IMR-90 (cell line): ENCODE results near the gene TAF3. TPM values are rescaled to one million over a fixed set of nuclear protein-coding genes. Genes with fewer than 3 reads are reported as not detected.
"Not testable (repeated sequence)": the region's sequence is repeated elsewhere in the genome, so short reads cannot be mapped to it uniquely, and the experiment has no call there.

ENCODE experiments used
- ATAC-seq: fragments of 200-7000 bp; cut with Tn5 transposase; 2 replicates; pipeline ENCODE4 v1.9.1; 2020; ENCODE audit warnings: low read depth, mild to moderate bottlenecking, moderate library complexity
- BruUV-seq: library from RNA; stranded (reverse); fragments of 400-500 nt; replicated peaks from 2 replicates; lab custom pipeline; 2021; lab: Mats Ljungman, UMichigan
- CTCF ChIA-PET: fragments of 300-600 bp; formaldehyde crosslinking; extraction: SDS; loops from one replicate; lab custom pipeline; 2021; ENCODE audit warnings: antibody characterized with exemption; lab: Yijun Ruan, JAX
- POLR2A ChIA-PET: fragments of 300-600 bp; sonication (Branson Sonifier 250); formaldehyde crosslinking; loops from one replicate; lab custom pipeline; 2022; ENCODE audit warnings: antibody characterized with exemption; ENCODE audit not compliant: unreplicated experiment; lab: Charles Lee
- DNase-seq: peaks from one replicate; pipeline ENCODE4 v3.0.0; 2013
- H2AFZ ChIP-seq: replicated peaks from 2 replicates; pipeline ENCODE3; 2013; ENCODE audit warnings: low read length, mild to moderate bottlenecking; ENCODE audit not compliant: poor library complexity
- H2AK5ac ChIP-seq: 2 replicates; pipeline ENCODE4 v1.6.1; 2013; ENCODE audit warnings: low read depth, low read length, inconsistent platforms
- H2AK9ac ChIP-seq: replicated peaks from 2 replicates; pipeline ENCODE3; 2013; ENCODE audit warnings: mild to moderate bottlenecking, low read depth, low read length, moderate library complexity; ENCODE audit not compliant: poor library complexity
- H2BK120ac ChIP-seq: 2 replicates; pipeline ENCODE4 v1.6.1; 2013; ENCODE audit warnings: low read depth, low read length, inconsistent platforms
- H2BK15ac ChIP-seq: 3 replicates; pipeline ENCODE4 v1.6.1; 2013; ENCODE audit warnings: low read depth, low read length, inconsistent platforms
- H2BK20ac ChIP-seq: 2 replicates; pipeline ENCODE4 v1.6.1; 2013; ENCODE audit warnings: low read depth, mild to moderate bottlenecking, inconsistent platforms, low read length, moderate library complexity
- H2BK5ac ChIP-seq: 2 replicates; pipeline ENCODE4 v1.6.1; 2013; ENCODE audit warnings: mild to moderate bottlenecking, low read depth, low read length, inconsistent platforms; ENCODE audit not compliant: poor library complexity, severe bottlenecking
- H3K14ac ChIP-seq: replicated peaks from 2 replicates; pipeline ENCODE4 v1.6.1; 2013; ENCODE audit warnings: low read depth, low read length, inconsistent platforms
- H3K18ac ChIP-seq: 2 replicates; pipeline ENCODE4 v1.6.1; 2013; ENCODE audit warnings: low read depth, low read length, control low read depth
- H3K23ac ChIP-seq: 2 replicates; pipeline ENCODE4 v1.6.1; 2013; ENCODE audit warnings: low read depth, low read length, inconsistent platforms
- H3K27ac ChIP-seq: 2 replicates; pipeline ENCODE4 v1.5.1; 2013; ENCODE audit warnings: mild to moderate bottlenecking, control low read depth, low read length; ENCODE audit not compliant: insufficient read depth
- H3K27me3 ChIP-seq: 2 replicates; pipeline ENCODE4 v1.6.1; 2013; ENCODE audit warnings: low read length; ENCODE audit not compliant: control insufficient read depth, insufficient read depth
- H3K36me3 ChIP-seq: 2 replicates; pipeline ENCODE4 v1.6.1; 2013; ENCODE audit warnings: low read length, mixed read lengths; ENCODE audit not compliant: control insufficient read depth, insufficient read depth
- H3K4ac ChIP-seq: 2 replicates; pipeline ENCODE4 v1.6.1; 2013; ENCODE audit warnings: low read depth, low read length, inconsistent platforms
- H3K4me1 ChIP-seq: 2 replicates; pipeline ENCODE4 v1.6.1; 2013; ENCODE audit warnings: low read length, mixed read lengths; ENCODE audit not compliant: control insufficient read depth, insufficient read depth
- H3K4me2 ChIP-seq: 2 replicates; pipeline ENCODE4 v1.6.1; 2013; ENCODE audit warnings: low read depth, mild to moderate bottlenecking, control low read depth, low read length, moderate library complexity
- H3K4me3 ChIP-seq: 2 replicates; pipeline ENCODE4 v1.5.1; 2013; ENCODE audit warnings: low read depth, mild to moderate bottlenecking, control low read depth, low read length, moderate library complexity; ENCODE audit not compliant: insufficient read depth
- H3K56ac ChIP-seq: 2 replicates; pipeline ENCODE4 v1.6.1; 2013; ENCODE audit warnings: low read length, inconsistent platforms; ENCODE audit not compliant: insufficient read depth; ENCODE audit errors: extremely low read depth
- H3K79me1 ChIP-seq, 2 experiments: 2 replicates each; pipeline ENCODE4 v1.6.1; 2013; ENCODE audit warnings: low read length in 2 of 2, inconsistent platforms in 1 of 2, low read depth in 1 of 2
- H3K9ac ChIP-seq: 2 replicates; pipeline ENCODE4 v1.6.1; 2013; ENCODE audit warnings: low read depth, low read length, control low read depth
- H3K9me1 ChIP-seq: 2 replicates; pipeline ENCODE4 v1.6.1; 2013; ENCODE audit warnings: low read length, inconsistent platforms; ENCODE audit not compliant: insufficient read depth
- H3K9me3 ChIP-seq: 2 replicates; pipeline ENCODE4 v1.6.1; 2013; ENCODE audit warnings: low read length; ENCODE audit not compliant: control insufficient read depth, insufficient read depth
- H4K20me1 ChIP-seq: 2 replicates; pipeline ENCODE4 v1.6.1; 2013; ENCODE audit warnings: low read length, inconsistent platforms; ENCODE audit not compliant: insufficient read depth
- H4K5ac ChIP-seq: 2 replicates; pipeline ENCODE4 v1.6.1; 2013; ENCODE audit warnings: mild to moderate bottlenecking, low read depth, low read length, control low read depth
- H4K8ac ChIP-seq, 2 experiments: 2 replicates each; pipeline ENCODE4 v1.6.1; 2013; ENCODE audit warnings: low read depth in 2 of 2, low read length in 2 of 2, control low read depth in 1 of 2, inconsistent platforms in 1 of 2
- H4K91ac ChIP-seq: 2 replicates; pipeline ENCODE4 v1.6.1; 2013; ENCODE audit warnings: low read depth, low read length, inconsistent platforms; ENCODE audit not compliant: insufficient read depth
- CEBPB ChIP-seq: IDR thresholded peaks from 2 replicates; pipeline ENCODE4 v1.6.1; 2012; ENCODE audit warnings: low read depth, low read length, improper control_type of control experiment
- CHD1 ChIP-seq: IDR thresholded peaks from 2 replicates; pipeline ENCODE4 v1.6.1; 2012; ENCODE audit warnings: low read depth, low read length, improper control_type of control experiment
- WGBS, 2 experiments: methylation state at CpG; one replicate each; pipeline versions ENCODE4 v1.1.5 to v1.1.7; 2013; ENCODE audit warnings: missing lambda C conversion rate in 2 of 2; ENCODE audit not compliant: insufficient read length in 1 of 2; ENCODE audit errors: extremely low coverage in 2 of 2; 5-methylcytosine and 5-hydroxymethylcytosine counted together
- dilution Hi-C: fragments of 300-500 bp; cut with HindIII; formaldehyde crosslinking; loops from one replicate; pipeline ENCODE4 v1.14.3; 2018; ENCODE audit warnings: low sequenced_read_pairs; ENCODE audit not compliant: unreplicated experiment
- in situ Hi-C: fragments of 300-500 bp; cut with MboI; formaldehyde crosslinking; loops from 3 replicates; pipeline ENCODE4 v1.14.3; 2019; ENCODE audit warnings: low sequenced_read_pairs, inconsistent platforms, mixed read lengths
- intact Hi-C: fragments of 100-400 bp; cut with micrococcal nuclease; formaldehyde crosslinking; loops from 2 replicates; pipeline ENCODE4 v1.10.0; 2022
- polyA plus RNA-seq, 3 experiments: library from polyadenylated mRNA; depleted of rRNA; stranded (reverse); fragments of >200 nt; gene quantifications; 2 replicates each; pipeline ENCODE4 v1.2.3, GENCODE V29; 2012; ENCODE audit warnings: low replicate concordance in 1 of 3
- total RNA-seq: library from RNA; depleted of rRNA; stranded (reverse); fragments of >200 nt; gene quantifications from 2 replicates; pipeline ENCODE4 v1.2.3, GENCODE V29; 2012

TAF3 gene
- total and polyA plus RNA-seq, 2 of the 4 experiments (the other 2 are of a cell fraction), result 1.4 to 2.3 TPM

- TF ChIP-seq CEBPB, result no peak
- no peak for TF ChIP-seq CHD1
Measured at GRCh38 chr10:8026349-8027259, 208.3 kb downstream of the TAF3 start (continued).

- Histone ChIP-seq H3K9me3 (peaks cover 10% of the 10 kb centered on the region), H3K27me3 (peaks cover 56% of the 10 kb centered on the region)
- H4K20me1 ChIP-seq, H3K4me2 ChIP-seq, POLR2A ChIA-PET, intact Hi-C loops, H3K4me3 ChIP-seq, H3K4me1 ChIP-seq, H2AFZ ChIP-seq, H3K36me3 ChIP-seq, H3K4ac ChIP-seq, H2BK20ac ChIP-seq, H4K5ac ChIP-seq, H2BK120ac ChIP-seq, CTCF ChIA-PET, BruUV-seq, H3K9ac ChIP-seq, in situ Hi-C loops, H3K79me1 ChIP-seq, H3K56ac ChIP-seq, ATAC-seq, H2BK15ac ChIP-seq, H3K23ac ChIP-seq, H2BK5ac ChIP-seq, H3K9me1 ChIP-seq, H3K27ac ChIP-seq, H2AK5ac ChIP-seq, H3K18ac ChIP-seq, H3K14ac ChIP-seq, DNase-seq, dilution Hi-C loops, H4K91ac ChIP-seq, H2AK9ac ChIP-seq, H4K8ac ChIP-seq: not testable (repeated sequence)
- no CpG with 5 or more reads among the region's 5 CpGs for WGBS, 2 experiments
Measured at GRCh38 chr10:8031211-8031610, 212.9 kb downstream of the TAF3 start.
